H1 (cell line): ENCODE measurements around the gene NR2C2AP. TPM values are rescaled to one million over a fixed set of nuclear protein-coding genes. Genes with fewer than 3 reads are reported as not detected.

Source experiments
- CTCF ChIA-PET: fragments of 300-600 bp; sonication (Branson Sonifier 250); formaldehyde crosslinking; loops from one replicate; lab custom pipeline; 2021; ENCODE audit not compliant: partially characterized antibody; lab: Charles Lee
- POLR2A ChIA-PET: fragments of 300-600 bp; sonication (Branson Sonifier 250); formaldehyde crosslinking; loops from one replicate; lab custom pipeline; 2021; ENCODE audit warnings: inconsistent platforms; ENCODE audit not compliant: partially characterized antibody; lab: Charles Lee
- DNase-seq, 2 experiments: peaks; one replicate each; pipeline versions ENCODE4 v3.0.0 to v3.0.0-alpha.2; 2010 to 2022; ENCODE audit warnings: low spot score in 2 of 2, low read depth in 1 of 2, mixed read lengths in 1 of 2
- FAIRE-seq: peaks from 2 replicates; lab custom pipeline; 2011; peaks lifted over from hg19 to GRCh38; lab: Jason Lieb, UNC
- H2AFZ ChIP-seq: 2 replicates; pipeline ENCODE4 v1.8.1; 2012; ENCODE audit warnings: low read length, inconsistent platforms
- H2AK5ac ChIP-seq: 2 replicates; pipeline ENCODE4 v1.6.1; 2013; ENCODE audit warnings: low read depth, low read length
- H2BK120ac ChIP-seq: replicated peaks from 2 replicates; pipeline ENCODE3; 2013; ENCODE audit warnings: low read depth, low read length, inconsistent platforms
- H2BK12ac ChIP-seq: 2 replicates; pipeline ENCODE4 v1.6.1; 2013; ENCODE audit warnings: low read depth, low read length
- H2BK15ac ChIP-seq: 2 replicates; pipeline ENCODE4 v1.6.1; 2013; ENCODE audit warnings: low read length
- H2BK20ac ChIP-seq: 2 replicates; pipeline ENCODE4 v1.6.1; 2013; ENCODE audit warnings: low read length
- H2BK5ac ChIP-seq: 2 replicates; pipeline ENCODE4 v1.6.1; 2013; ENCODE audit warnings: low read depth, low read length
- H3K14ac ChIP-seq: 2 replicates; pipeline ENCODE4 v1.6.1; 2013; ENCODE audit warnings: inconsistent platforms; ENCODE audit not compliant: insufficient read length
- H3K18ac ChIP-seq: 2 replicates; pipeline ENCODE4 v1.6.1; 2013; ENCODE audit warnings: low read length; ENCODE audit errors: extremely low read depth
- H3K23ac ChIP-seq: 2 replicates; pipeline ENCODE4 v1.6.1; 2013; ENCODE audit warnings: inconsistent platforms; ENCODE audit not compliant: insufficient read length
- H3K23me2 ChIP-seq: 2 replicates; pipeline ENCODE4 v1.6.1; 2013; ENCODE audit warnings: low read depth, low read length
- H3K27ac ChIP-seq: 2 replicates; pipeline ENCODE4 v1.6.1; 2011; ENCODE audit warnings: low read depth, low read length, inconsistent platforms
- H3K27me3 ChIP-seq, 4 experiments: replicated peaks in 1 of 4; 1 replicate in 1 of 4; 2 replicates in 3 of 4; pipeline versions ENCODE4 v1.6.1 to v1.8.1; 2011 to 2013; ENCODE audit warnings: low read length in 3 of 4, mild to moderate bottlenecking in 3 of 4, inconsistent platforms in 2 of 4, mixed read lengths in 2 of 4, moderate library complexity in 1 of 4; ENCODE audit not compliant: control insufficient read depth in 3 of 4, insufficient read depth in 3 of 4; ENCODE audit errors: extremely low read depth in 1 of 4
- H3K36me3 ChIP-seq, 4 experiments: 2 replicates each; pipeline versions ENCODE4 v1.6.1 to v1.8.1; 2011 to 2013; ENCODE audit warnings: mild to moderate bottlenecking in 4 of 4, low read length in 3 of 4, moderate library complexity in 2 of 4, control low read depth in 1 of 4, inconsistent platforms in 1 of 4; ENCODE audit not compliant: insufficient read depth in 4 of 4, control insufficient read depth in 2 of 4
- H3K4ac ChIP-seq: replicated peaks from 2 replicates; pipeline ENCODE3; 2013; ENCODE audit warnings: low read length, low read depth, mixed read lengths, inconsistent platforms; ENCODE audit not compliant: insufficient read length
- H3K4me1 ChIP-seq, 4 experiments: replicated peaks in 1 of 4; 1 replicate in 1 of 4; 2 replicates in 3 of 4; pipeline versions ENCODE4 v1.6.1 to v1.8.1; 2011 to 2013; ENCODE audit warnings: low read length in 3 of 4, inconsistent platforms in 2 of 4, mixed read lengths in 1 of 4; ENCODE audit not compliant: insufficient read depth in 4 of 4, control insufficient read depth in 3 of 4
- H3K4me2 ChIP-seq, 2 experiments: 2 replicates each; pipeline versions ENCODE4 v1.6.1 to v1.8.1; 2011 to 2013; ENCODE audit warnings: low read depth in 2 of 2, low read length in 2 of 2, control low read depth in 1 of 2, inconsistent platforms in 1 of 2, mild to moderate bottlenecking in 1 of 2; ENCODE audit not compliant: insufficient read depth in 1 of 2
- H3K4me3 ChIP-seq, 4 experiments: fragments of 200-600, 300-600 bp in 1 of 4; sonication (generic), shearing (Covaris generic), sonication (Bioruptor Twin) in 1 of 4; 2 replicates each; pipeline versions ENCODE4 v1.5.1 to v1.8.1; 2011 to 2016; ENCODE audit warnings: low read length in 4 of 4, low read depth in 3 of 4, control low read depth in 2 of 4, inconsistent platforms in 2 of 4, mild to moderate bottlenecking in 2 of 4, mixed read lengths in 1 of 4, moderate library complexity in 1 of 4; ENCODE audit not compliant: insufficient read depth in 2 of 4; ENCODE audit errors: extremely low read depth in 1 of 4
- H3K56ac ChIP-seq: replicated peaks from 2 replicates; pipeline ENCODE3; 2013; ENCODE audit warnings: low read depth, mild to moderate bottlenecking, mixed read lengths, low read length, inconsistent platforms; ENCODE audit not compliant: insufficient read length
- H3K79me1 ChIP-seq: 2 replicates; pipeline ENCODE4 v1.6.1; 2013; ENCODE audit warnings: low read depth, low read length, control low read depth
- H3K79me2 ChIP-seq, 2 experiments: 2 replicates each; pipeline versions ENCODE4 v1.6.1 to v1.8.1; 2012 to 2013; ENCODE audit warnings: low read length in 2 of 2, mild to moderate bottlenecking in 2 of 2, inconsistent platforms in 1 of 2; ENCODE audit not compliant: insufficient read depth in 2 of 2, control insufficient read depth in 1 of 2
- H3K9ac ChIP-seq, 4 experiments: replicated peaks in 1 of 4; 1 replicate in 1 of 4; 2 replicates in 3 of 4; pipeline versions ENCODE4 v1.6.1 to v1.8.1; 2011 to 2013; ENCODE audit warnings: low read depth in 3 of 4, low read length in 3 of 4, control low read depth in 2 of 4, mild to moderate bottlenecking in 2 of 4, moderate library complexity in 2 of 4, inconsistent platforms in 1 of 4; ENCODE audit errors: extremely low read depth in 1 of 4
- H3K9me3 ChIP-seq, 2 experiments: 2 replicates each; pipeline versions ENCODE4 v1.6.1 to v1.8.1; 2012 to 2013; ENCODE audit warnings: mild to moderate bottlenecking in 2 of 2, moderate library complexity in 2 of 2, control low read depth in 1 of 2, inconsistent platforms in 1 of 2, low read depth in 1 of 2, low read length in 1 of 2, mixed read lengths in 1 of 2; ENCODE audit not compliant: insufficient read depth in 2 of 2
- H4K20me1 ChIP-seq, 2 experiments: replicated peaks in 1 of 2; 2 replicates each; pipeline versions ENCODE3 to v1.8.1; 2011 to 2013; ENCODE audit warnings: inconsistent platforms in 2 of 2, low read length in 2 of 2, mild to moderate bottlenecking in 1 of 2; ENCODE audit not compliant: insufficient read depth in 2 of 2, control insufficient read depth in 1 of 2
- H4K5ac ChIP-seq: 2 replicates; pipeline ENCODE4 v1.6.1; 2013; ENCODE audit warnings: low read length, low read depth, mixed read lengths, inconsistent platforms; ENCODE audit not compliant: insufficient read length
- H4K8ac ChIP-seq: 2 replicates; pipeline ENCODE4 v1.8.0; 2013; ENCODE audit warnings: mild to moderate bottlenecking, moderate library complexity, low read length, inconsistent platforms; ENCODE audit not compliant: insufficient read depth; ENCODE audit errors: extremely low read depth
- H4K91ac ChIP-seq: replicated peaks from 2 replicates; pipeline ENCODE3; 2013; ENCODE audit warnings: low read length, mixed read lengths, inconsistent platforms; ENCODE audit not compliant: insufficient read length
- ATF2 ChIP-seq: IDR thresholded peaks from 2 replicates; pipeline ENCODE4 v1.6.1; 2012; ENCODE audit warnings: low read length, inconsistent platforms
- ATF3 ChIP-seq: IDR thresholded peaks from 2 replicates; pipeline ENCODE4 v1.6.1; 2011; ENCODE audit warnings: low read depth, mild to moderate bottlenecking, low read length; ENCODE audit not compliant: insufficient read depth
- CEBPB ChIP-seq: IDR thresholded peaks from 2 replicates; pipeline ENCODE4 v1.6.1; 2012; ENCODE audit warnings: low read depth, low read length
- EGR1 ChIP-seq: IDR thresholded peaks from 2 replicates; pipeline ENCODE4 v1.6.1; 2011; ENCODE audit warnings: low read depth, low read length, borderline replicate concordance
- GTF2F1 ChIP-seq: IDR thresholded peaks from 2 replicates; pipeline ENCODE4 v1.6.1; 2012; ENCODE audit warnings: low read depth, low read length, improper control_type of control experiment, borderline replicate concordance
- HDAC2 ChIP-seq, 2 experiments: fragments of 300-600 bp in 1 of 2; sonication (generic) in 1 of 2; IDR thresholded peaks; 2 replicates each; pipeline ENCODE4 v1.6.1; 2011 to 2012; ENCODE audit warnings: low read depth in 2 of 2, low read length in 2 of 2, mild to moderate bottlenecking in 2 of 2, moderate library complexity in 2 of 2, borderline replicate concordance in 1 of 2, inconsistent platforms in 1 of 2
- NANOG ChIP-seq: IDR thresholded peaks from 2 replicates; pipeline ENCODE4 v1.6.1; 2011; ENCODE audit warnings: low read length, low read depth, mild to moderate bottlenecking, inconsistent platforms; ENCODE audit not compliant: insufficient read depth, poor library complexity, severe bottlenecking
- RNF2 ChIP-seq: fragments of 200-900, 300-1000 bp; sonication (generic); IDR thresholded peaks from 2 replicates; pipeline ENCODE4 v1.7.1; 2016; ENCODE audit warnings: borderline replicate concordance, low read depth, mild to moderate bottlenecking, antibody characterized with exemption, low read length; ENCODE audit not compliant: poor library complexity, severe bottlenecking; ENCODE audit errors: missing control alignments
- RXRA ChIP-seq: IDR thresholded peaks from 2 replicates; pipeline ENCODE4 v1.6.1; 2011; ENCODE audit warnings: low read depth, mild to moderate bottlenecking, low read length, moderate library complexity; ENCODE audit not compliant: insufficient read depth
- SP4 ChIP-seq: IDR thresholded peaks from 2 replicates; pipeline ENCODE4 v1.6.1; 2012; ENCODE audit warnings: low read length, inconsistent platforms
- WGBS, 2 experiments: shearing (Covaris generic) in 1 of 2; methylation state at CpG; one replicate each; pipeline versions ENCODE4 v1.1.6 to v1.1.7; 2013 to 2015; ENCODE audit warnings: low lambda C conversion rate in 2 of 2, mixed read lengths in 2 of 2, inconsistent platforms in 1 of 2, low coverage in 1 of 2, missing lambda C conversion rate in 1 of 2; ENCODE audit not compliant: insufficient replicate concordance in 2 of 2, insufficient coverage in 1 of 2, insufficient read length in 1 of 2; ENCODE audit errors: extremely low coverage in 1 of 2, missing lambda C conversion rate in 1 of 2; 5-methylcytosine and 5-hydroxymethylcytosine counted together
- polyA plus RNA-seq, 7 experiments: library from polyadenylated mRNA; depleted of rRNA in 3 of 7; stranded (reverse) in 5 of 7; unstranded in 2 of 7; fragments of >200 nt in 5 of 7; fragments of 200-250 nt in 2 of 7; gene quantifications; 1 replicate in 5 of 7; 2 replicates in 1 of 7; 4 replicates in 1 of 7; pipeline versions ENCODE4 v1.2.1 to v1.2.3, GENCODE V29; 2011 to 2013; ENCODE audit warnings: missing spikeins in 2 of 7, mixed read lengths in 2 of 7
- total RNA-seq: library from RNA; stranded (reverse); fragmentation: NEBNext Ultra II Directional; extraction: Animal tissue kit (Norgen Biotek cat#: 25700); gene quantifications from 2 replicates; pipeline ENCODE4 v1.2.1, GENCODE V29; 2021

The NR2C2AP gene
- total and polyA plus RNA-seq, 2 of the 8 experiments (the other 6 are each of a cell fraction or from before 2014, with no cell fraction given), result 16.4 to 20.5 TPM

GRCh38 chr19:19209372-19209771 lies 6.2 kb upstream of the NR2C2AP start:
- peaks cover 5 to 23% of the 10 kb centered on the region in 2 experiments for H4K20me1 ChIP-seq
- no peak overlapping the region for H2BK120ac ChIP-seq
- peaks cover 11 to 71% (median 67%) of the 10 kb centered on the region in 4 experiments for H3K27me3 ChIP-seq
- WGBS, 2 experiments, result 74% methylated on average over 9 of the region's 9 CpGs; no CpG with 5 or more reads in 1 of the 2 experiments
- H2BK5ac ChIP-seq, result no peak overlapping the region
- H4K5ac ChIP-seq, result no peak overlapping the region
- H4K8ac ChIP-seq, result no peak overlapping the region
- H3K36me3 ChIP-seq, result no peaks in the 10 kb centered on the region
- H2BK20ac ChIP-seq, result no peak overlapping the region
- no peak overlapping the region for H3K4ac ChIP-seq
- no peak overlapping the region for H3K23ac ChIP-seq
- 0 out of 2 replicates have a peak overlapping the region, but pooled peaks have one; percentile 61 for H2BK15ac ChIP-seq
- H3K56ac ChIP-seq, result no peak overlapping the region
- H3K14ac ChIP-seq, result no peak overlapping the region
- FAIRE-seq (no peak), DNase-seq (no peak)
- no peak overlapping the region for H3K9ac ChIP-seq
- no peaks in the 10 kb centered on the region for H3K79me1 ChIP-seq
- no peak overlapping the region for H3K4me2 ChIP-seq
- H3K9me3 ChIP-seq, result no peaks in the 10 kb centered on the region
- no peak overlapping the region for H2BK12ac ChIP-seq
- H3K79me2 ChIP-seq, result no peaks in the 10 kb centered on the region
- H3K4me3 ChIP-seq, result no peak overlapping the region
- H2AFZ ChIP-seq, result no peak overlapping the region
- CTCF ChIA-PET, result interaction anchor here (1.4 to 1.5 kb wide), 2 partner anchors 11 to 67 kb away, joined by 3 read pairs; no protein-coding TSS in a partner anchor
- peaks cover 6% of the 10 kb centered on the region; the same call in 1 of the 2 replicates for H3K23me2 ChIP-seq
- no peak overlapping the region for H3K18ac ChIP-seq
- no peak overlapping the region for H4K91ac ChIP-seq
- POLR2A ChIA-PET, result interaction anchor here (0.6 to 1.1 kb wide), 3 partner anchors 18 to 49 kb away, joined by 3 read pairs; no protein-coding TSS in a partner anchor
- no peak overlapping the region for H2AK5ac ChIP-seq
- H3K4me1 ChIP-seq, result peaks cover 0 to 16% (median 8%) of the 10 kb centered on the region in 4 experiments; a peak in 6 of 7 replicates
- H3K27ac ChIP-seq, result no peak overlapping the region
- TF ChIP-seq EGR1, result no peak
- no peak for TF ChIP-seq RXRA
- TF ChIP-seq SP4, result no peak
- TF ChIP-seq CEBPB, result no peak
- TF ChIP-seq ATF3, result no peak
- TF ChIP-seq NANOG, result no peak
- TF ChIP-seq RNF2, result no peak
- no peak for TF ChIP-seq ATF2
- TF ChIP-seq GTF2F1, result no peak
- no peak for TF ChIP-seq HDAC2 (IDR thresholded peaks at IDR 0.05; ENCODE audit: borderline replicate concordance in 1 of 2, low read depth in 2 of 2, low read length in 2 of 2)
